ENCODE data around the gene KRT35.

Gene KRT35

GRCh38 chr17:41492771-41493170 lies 11.8 kb upstream of the KRT35 start:
- Histone ChIP-seq H3K27me3 (ENCODE audit: control insufficient read depth, insufficient read depth, low read length) (no peaks in the 10 kb centered on the region), H3K9ac (ENCODE audit: low read length) (no peak overlapping the region), H3K4me1 (ENCODE audit: control insufficient read depth, insufficient read depth, low read length) (peaks cover 20% of the 10 kb centered on the region)

GRCh38 chr17:41492351-41492750 lies 11.4 kb upstream of the KRT35 start:
- Histone ChIP-seq H3K9ac (ENCODE audit: low read length) (no peak overlapping the region), H3K4me3 (ENCODE audit: low read length) (no peak overlapping the region), H3K36me3 (ENCODE audit: control insufficient read depth, insufficient read depth, low read length) (no peaks in the 10 kb centered on the region), H3K27me3 (ENCODE audit: control insufficient read depth, insufficient read depth, low read length) (no peaks in the 10 kb centered on the region), H3K9me3 (ENCODE audit: control insufficient read depth, low read length) (no peaks in the 10 kb centered on the region), H3K4me1 (ENCODE audit: control insufficient read depth, insufficient read depth, low read length) (peaks cover 16% of the 10 kb centered on the region)

More at GRCh38 chr17:41492771-41493170, 11.8 kb upstream of the KRT35 start:
- H3K9me3 ChIP-seq (ENCODE audit: control insufficient read depth, low read length), result no peaks in the 10 kb centered on the region
- no peaks in the 10 kb centered on the region for H3K36me3 ChIP-seq (ENCODE audit: control insufficient read depth, insufficient read depth, low read length)
- no peak overlapping the region for H3K4me3 ChIP-seq (ENCODE audit: low read length)

DNA sequence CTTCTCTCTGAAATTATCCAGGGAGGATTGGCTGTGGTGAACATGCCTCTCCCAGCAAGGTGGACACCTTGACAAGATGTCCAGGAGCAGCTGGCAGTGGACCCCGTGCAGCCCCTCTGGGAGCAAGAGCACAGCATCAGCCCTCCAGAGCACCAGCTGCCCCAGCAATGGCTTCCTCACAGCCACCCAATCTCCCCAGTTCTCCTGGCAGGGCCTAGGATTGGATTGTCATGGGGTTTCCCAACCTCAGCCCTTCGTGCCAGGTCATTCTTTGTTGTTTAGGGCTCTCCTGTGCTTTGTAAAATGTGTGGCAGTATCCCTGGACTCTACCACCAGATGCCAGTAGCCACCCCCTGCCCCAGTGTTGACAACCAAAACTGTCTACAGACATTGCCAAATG lies 10.5 kb upstream of the KRT35 start:
- no peaks in the 10 kb centered on the region for H3K9me3 ChIP-seq (ENCODE audit: control insufficient read depth, low read length)

DNA sequence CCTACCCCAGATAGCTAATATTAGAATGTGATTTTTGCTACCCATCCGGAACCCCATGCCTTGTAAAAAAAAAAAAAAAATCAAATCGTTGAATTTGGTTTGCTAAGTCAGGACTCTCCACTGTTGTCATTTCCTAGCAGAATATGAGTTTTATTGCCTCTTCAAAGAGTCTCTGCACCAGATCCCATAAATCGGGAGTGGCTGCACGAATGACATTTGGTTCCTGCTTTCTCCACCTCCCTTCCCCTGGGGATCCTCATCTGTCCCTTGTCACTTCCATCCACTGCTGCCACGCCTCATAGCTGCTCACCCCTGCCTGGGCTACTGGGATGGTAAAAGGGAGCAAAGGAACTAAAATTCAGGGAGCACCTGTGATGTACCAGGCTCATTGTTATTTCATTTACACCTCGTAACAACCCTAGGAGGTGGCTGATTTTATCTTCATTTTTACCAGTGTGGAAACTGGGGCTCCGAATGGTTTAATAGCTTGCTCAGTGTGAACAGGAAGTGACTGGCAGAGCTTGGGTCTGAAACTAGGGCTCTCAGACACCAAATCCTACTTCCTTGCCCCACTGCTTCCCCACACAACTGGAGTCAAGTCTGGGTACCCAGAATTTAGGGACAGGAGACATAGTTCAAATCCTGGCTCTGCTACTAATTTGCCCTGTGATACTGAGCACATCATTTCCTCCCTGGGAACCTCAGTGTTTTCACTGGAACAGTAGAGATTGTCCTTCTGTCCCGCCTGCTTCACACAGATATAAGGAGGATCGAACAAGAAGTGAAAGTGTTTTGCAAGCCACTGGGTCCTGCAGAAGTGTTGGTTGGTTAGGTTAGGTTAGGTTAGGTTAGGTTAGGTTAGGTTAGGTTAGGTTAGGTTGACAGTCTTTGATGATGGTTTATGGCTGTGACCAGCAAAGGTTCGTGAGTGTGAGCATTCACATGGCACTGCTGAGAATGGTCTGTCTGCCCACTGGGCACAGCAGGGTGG lies 9.3 kb upstream of the KRT35 start:
- H3K27me3 ChIP-seq (ENCODE audit: control insufficient read depth, insufficient read depth, low read length), result peaks cover 10% of the 10 kb centered on the region
- H3K36me3 ChIP-seq (ENCODE audit: control insufficient read depth, insufficient read depth, low read length), result no peaks in the 10 kb centered on the region
- H3K9me3 ChIP-seq (ENCODE audit: control insufficient read depth, low read length), result no peaks in the 10 kb centered on the region
- H3K4me1 ChIP-seq (ENCODE audit: control insufficient read depth, insufficient read depth, low read length), result peaks cover 9% of the 10 kb centered on the region
- no peak overlapping the region for H3K9ac ChIP-seq (ENCODE audit: low read length)
- no peak overlapping the region for H3K4me3 ChIP-seq (ENCODE audit: low read length)

More for the DNA sequence above, 10.5 kb upstream of the KRT35 start:
- no peaks in the 10 kb centered on the region for H3K27me3 ChIP-seq (ENCODE audit: control insufficient read depth, insufficient read depth, low read length)
- peaks cover 7% of the 10 kb centered on the region for H3K4me1 ChIP-seq (ENCODE audit: control insufficient read depth, insufficient read depth, low read length)
- H3K36me3 ChIP-seq (ENCODE audit: control insufficient read depth, insufficient read depth, low read length), result no peaks in the 10 kb centered on the region
- no peak overlapping the region for H3K9ac ChIP-seq (ENCODE audit: low read length)
- no peak overlapping the region for H3K4me3 ChIP-seq (ENCODE audit: low read length)

DNA sequence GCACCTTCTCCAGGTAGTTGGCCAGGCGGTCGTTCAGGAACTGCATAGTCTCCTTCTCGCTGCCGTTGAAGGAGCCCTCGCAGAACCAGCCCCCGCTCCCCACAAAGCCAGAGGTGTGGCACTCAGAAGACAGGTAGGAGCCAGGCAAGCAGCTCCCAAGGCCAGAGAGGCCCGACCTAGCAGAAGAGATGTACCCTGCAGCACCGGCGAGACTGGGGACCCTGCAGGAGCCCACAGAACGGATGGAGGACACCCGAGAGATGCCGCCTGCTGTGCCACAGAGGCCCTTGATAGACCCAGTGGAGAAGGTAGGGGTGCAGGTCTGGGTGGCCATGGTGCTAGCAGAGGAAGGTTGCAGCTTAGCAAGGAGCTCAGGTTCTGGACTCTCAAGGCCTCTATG lies 8.6 kb upstream of the KRT35 start, which contains the start of gene KRT36:
KRT36 (minus strand) TSS at position 380 of the 400 bp plus-strand sequence; CDS start at position 334, 46 bp downstream.
- Histone ChIP-seq H3K27me3 (ENCODE audit: control insufficient read depth, insufficient read depth, low read length) (peaks cover 17% of the 10 kb centered on the region), H3K36me3 (ENCODE audit: control insufficient read depth, insufficient read depth, low read length) (no peaks in the 10 kb centered on the region), H3K4me3 (ENCODE audit: low read length) (no peak within 1 kb of the TSS), H3K9me3 (ENCODE audit: control insufficient read depth, low read length) (no peaks in the 10 kb centered on the region), H3K9ac (ENCODE audit: low read length) (no peak within 1 kb of the TSS), H3K4me1 (ENCODE audit: control insufficient read depth, insufficient read depth, low read length) (peaks cover 17% of the 10 kb centered on the region)

DNA sequence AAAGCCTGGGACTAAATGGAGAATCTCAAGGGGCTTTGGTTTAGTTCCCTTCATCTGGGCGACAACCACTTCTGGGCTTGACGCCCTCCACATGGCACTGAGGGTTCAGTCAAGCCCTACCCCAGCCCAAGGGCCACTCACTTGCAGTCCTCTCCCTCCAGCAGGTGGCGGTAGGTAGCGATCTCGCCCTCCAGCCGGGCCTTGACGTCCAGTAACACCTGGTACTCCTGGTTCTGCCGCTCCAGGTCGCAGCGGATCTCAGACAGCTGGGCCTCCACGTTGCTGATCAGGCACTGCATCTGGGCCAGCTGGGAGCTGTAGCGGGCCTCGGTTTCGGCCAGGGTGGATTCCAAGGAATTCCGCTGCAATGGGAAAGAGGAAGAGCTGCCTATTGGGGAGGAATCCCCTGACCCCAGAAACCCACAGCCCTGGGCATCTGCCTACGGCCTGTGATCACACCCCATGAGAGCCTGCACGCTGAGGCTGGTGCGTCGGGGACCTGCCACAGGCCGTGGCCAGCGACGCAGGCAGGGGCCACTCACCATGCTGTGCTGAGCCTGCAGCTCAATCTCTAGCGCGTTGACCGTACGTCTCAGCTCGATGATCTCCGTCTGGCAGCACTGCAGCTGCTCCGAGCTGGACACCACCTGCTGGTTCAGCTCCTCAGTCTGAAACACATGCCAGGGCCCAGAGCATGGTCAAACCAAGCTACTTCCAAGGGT lies 6.0 kb upstream of the KRT35 start:
- no peaks in the 10 kb centered on the region for H3K36me3 ChIP-seq (ENCODE audit: control insufficient read depth, insufficient read depth, low read length)
- peaks cover 25% of the 10 kb centered on the region for H3K27me3 ChIP-seq (ENCODE audit: control insufficient read depth, insufficient read depth, low read length)
- H3K4me1 ChIP-seq (ENCODE audit: control insufficient read depth, insufficient read depth, low read length), result peaks cover 30% of the 10 kb centered on the region

GRCh38 chr17:41486316-41486715 lies 5.4 kb upstream of the KRT35 start:
- Histone ChIP-seq H3K9ac (ENCODE audit: low read length) (no peak overlapping the region), H3K36me3 (ENCODE audit: control insufficient read depth, insufficient read depth, low read length) (no peaks in the 10 kb centered on the region), H3K4me1 (ENCODE audit: control insufficient read depth, insufficient read depth, low read length) (peaks cover 30% of the 10 kb centered on the region), H3K9me3 (ENCODE audit: control insufficient read depth, low read length) (no peaks in the 10 kb centered on the region), H3K27me3 (ENCODE audit: control insufficient read depth, insufficient read depth, low read length) (peaks cover 31% of the 10 kb centered on the region), H3K4me3 (ENCODE audit: low read length) (no peak overlapping the region)

More for the DNA sequence above, 6.0 kb upstream of the KRT35 start:
- no peak overlapping the region for H3K9ac ChIP-seq (ENCODE audit: low read length)
- no peaks in the 10 kb centered on the region for H3K9me3 ChIP-seq (ENCODE audit: control insufficient read depth, low read length)
- no peak overlapping the region for H3K4me3 ChIP-seq (ENCODE audit: low read length)

DNA sequence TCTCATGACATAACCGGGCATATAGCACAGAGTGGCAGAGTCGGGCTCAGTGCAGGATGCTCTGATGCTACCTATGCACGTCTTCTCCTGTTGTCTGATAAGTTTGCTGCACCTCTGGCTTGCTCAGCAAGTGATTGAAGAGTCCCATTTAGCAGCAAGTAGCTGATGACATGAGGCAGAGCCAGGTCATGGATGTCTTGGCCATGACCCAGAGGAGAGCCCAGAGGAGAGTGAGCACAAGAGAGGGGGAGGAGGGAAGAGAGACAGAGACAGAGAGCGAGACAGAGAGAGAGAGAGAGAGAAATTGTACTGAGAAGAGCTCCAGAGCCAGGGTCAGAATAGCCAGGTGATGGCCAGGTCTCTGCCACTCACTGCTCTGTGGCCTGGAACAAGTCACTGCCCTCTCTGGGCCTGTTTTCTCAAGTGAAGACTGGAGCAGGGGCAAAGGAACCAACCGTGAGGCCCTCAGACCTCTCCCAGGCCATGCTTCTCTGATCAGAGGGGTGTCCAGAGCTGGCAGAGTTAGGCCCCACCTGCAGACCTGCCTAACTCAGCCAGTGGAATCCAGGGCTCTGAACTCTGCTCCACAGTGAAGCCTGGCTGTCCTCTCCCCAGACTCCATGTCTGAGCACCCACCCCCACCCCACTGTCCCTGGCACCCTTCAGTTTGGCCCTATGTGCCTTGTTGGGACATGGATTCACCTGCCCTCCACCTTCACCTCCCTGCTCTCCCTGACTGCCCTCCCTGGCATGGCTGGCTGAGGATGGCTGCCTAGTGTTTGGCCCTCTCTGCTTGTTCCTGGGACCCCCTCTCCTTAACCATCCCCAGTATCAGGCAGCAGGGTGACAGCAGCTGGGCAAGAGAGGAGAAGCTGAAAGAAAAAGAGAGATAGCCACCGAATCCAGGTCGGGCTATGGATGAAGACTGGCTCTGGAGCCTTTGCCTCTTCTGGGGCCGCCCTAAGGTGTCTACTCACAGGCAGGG lies 4.3 kb upstream of the KRT35 start:
- no peaks in the 10 kb centered on the region for H3K36me3 ChIP-seq (ENCODE audit: control insufficient read depth, insufficient read depth, low read length)
- H3K9ac ChIP-seq (ENCODE audit: low read length), result no peak overlapping the region

GRCh38 chr17:41483991-41484826 lies 3.3 kb upstream of the KRT35 start:
- Histone ChIP-seq H3K36me3 (ENCODE audit: control insufficient read depth, insufficient read depth, low read length) (no peaks in the 10 kb centered on the region), H3K9ac (ENCODE audit: low read length) (no peak overlapping the region), H3K9me3 (ENCODE audit: control insufficient read depth, low read length) (no peaks in the 10 kb centered on the region), H3K4me1 (ENCODE audit: control insufficient read depth, insufficient read depth, low read length) (peaks cover 30% of the 10 kb centered on the region), H3K27me3 (ENCODE audit: control insufficient read depth, insufficient read depth, low read length) (peaks cover 32% of the 10 kb centered on the region), H3K4me3 (ENCODE audit: low read length) (no peak overlapping the region)

More for the DNA sequence above, 4.3 kb upstream of the KRT35 start:
- Histone ChIP-seq H3K4me3 (ENCODE audit: low read length) (no peak overlapping the region), H3K4me1 (ENCODE audit: control insufficient read depth, insufficient read depth, low read length) (peaks cover 30% of the 10 kb centered on the region), H3K9me3 (ENCODE audit: control insufficient read depth, low read length) (no peaks in the 10 kb centered on the region), H3K27me3 (ENCODE audit: control insufficient read depth, insufficient read depth, low read length) (peaks cover 32% of the 10 kb centered on the region)

DNA sequence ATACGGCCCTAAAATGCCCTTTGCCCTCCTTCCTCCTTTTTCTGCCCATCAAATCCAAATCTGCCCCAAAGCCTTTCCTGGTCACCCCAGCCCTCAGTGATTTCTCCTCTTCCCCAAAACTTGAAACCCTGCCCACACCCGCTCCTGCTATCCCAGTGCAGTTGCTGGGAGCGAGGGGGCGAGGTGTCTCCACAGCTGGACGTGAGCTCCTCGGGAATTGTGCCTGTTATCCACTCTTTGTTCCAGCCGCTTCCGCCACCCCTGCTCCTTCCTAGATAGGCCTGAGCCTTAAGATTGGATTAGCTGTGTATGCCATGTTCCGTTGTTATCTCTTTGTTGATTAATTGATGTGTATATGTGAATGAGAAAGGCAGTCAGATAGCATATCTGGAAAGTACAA lies 2.6 kb upstream of the KRT35 start:
- Histone ChIP-seq H3K9ac (ENCODE audit: low read length) (no peak overlapping the region), H3K27me3 (ENCODE audit: control insufficient read depth, insufficient read depth, low read length) (peaks cover 32% of the 10 kb centered on the region), H3K4me3 (ENCODE audit: low read length) (no peak overlapping the region), H3K9me3 (ENCODE audit: control insufficient read depth, low read length) (no peaks in the 10 kb centered on the region), H3K36me3 (ENCODE audit: control insufficient read depth, insufficient read depth, low read length) (no peaks in the 10 kb centered on the region), H3K4me1 (ENCODE audit: control insufficient read depth, insufficient read depth, low read length) (peaks cover 30% of the 10 kb centered on the region)

Data from mucosa of stomach (tissue), 1 donor.